RWPE2 (cell line): Measurements from ENCODE around the gene SERPINB6.

Source experiments
- ATAC-seq: fragments of 200-7000 bp; cut with Tn5 transposase; 3 replicates; pipeline ENCODE4 v1.9.1; 2021; ENCODE audit warnings: low read depth
- DNase-seq: peaks from one replicate; pipeline ENCODE4 v3.0.0-alpha.2; 2020; ENCODE audit warnings: low spot score
- H3K27ac ChIP-seq: fragments of 450-650 bp; 2 replicates; pipeline ENCODE4 v1.5.1; 2017; ENCODE audit warnings: mild to moderate bottlenecking; ENCODE audit not compliant: poor library complexity, severe bottlenecking
- H3K27me3 ChIP-seq: fragments of 250-450 bp; sonication (Bioruptor Pico); 2 replicates; pipeline ENCODE4 v1.5.1; 2021; ENCODE audit warnings: mild to moderate bottlenecking, moderate library complexity; ENCODE audit not compliant: insufficient read depth, poor library complexity, severe bottlenecking
- H3K36me3 ChIP-seq: fragments of 250-450 bp; sonication (Bioruptor Pico); 2 replicates; pipeline ENCODE4 v1.5.1; 2020; ENCODE audit warnings: low read depth, mild to moderate bottlenecking, moderate library complexity
- H3K4me1 ChIP-seq: fragments of 250-450 bp; sonication (Bioruptor Pico); 2 replicates; pipeline ENCODE4 v1.5.1; 2021; ENCODE audit warnings: mild to moderate bottlenecking, moderate library complexity; ENCODE audit not compliant: insufficient read depth, poor library complexity, severe bottlenecking
- H3K4me3 ChIP-seq: fragments of 250-450 bp; sonication (Bioruptor Pico); 2 replicates; pipeline ENCODE4 v1.5.1; 2021; ENCODE audit warnings: mild to moderate bottlenecking, moderate library complexity; ENCODE audit not compliant: severe bottlenecking
- H3K9me3 ChIP-seq: fragments of 250-450 bp; sonication (Bioruptor Pico); 2 replicates; pipeline ENCODE4 v1.5.1; 2021; ENCODE audit warnings: mild to moderate bottlenecking, moderate library complexity; ENCODE audit not compliant: severe bottlenecking
- CTCF ChIP-seq: fragments of 450-650 bp; IDR thresholded peaks from one replicate; pipeline ENCODE4 v1.5.1; 2017; ENCODE audit warnings: mild to moderate bottlenecking, moderate library complexity; ENCODE audit not compliant: poor library complexity, severe bottlenecking

SERPINB6 gene

DNA sequence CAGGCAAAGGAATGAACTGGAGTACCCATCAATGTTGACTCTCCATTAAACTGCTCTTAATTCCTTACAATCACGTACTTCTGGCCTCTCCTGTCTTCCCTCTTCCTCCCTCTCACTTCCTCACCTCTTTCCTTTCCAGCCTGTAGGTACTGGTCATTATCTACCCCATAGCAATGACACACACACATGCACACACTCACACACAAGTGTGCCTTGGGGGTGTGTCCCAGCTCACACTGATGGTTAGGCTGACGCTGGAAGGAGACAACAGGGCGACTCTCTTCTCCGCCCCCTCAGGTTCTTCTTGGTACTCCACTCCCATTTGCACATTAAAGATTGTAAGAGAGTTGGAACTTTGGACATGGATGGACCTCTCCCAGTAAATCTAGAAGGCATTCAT is 54.3 kb downstream of the SERPINB6 start:
- no peak for DNase-seq
- no peaks in the 10 kb centered on the region for H3K36me3 ChIP-seq
- no peak for ATAC-seq
- H3K27ac ChIP-seq = no peak overlapping the region
- H3K9me3 ChIP-seq = no peaks in the 10 kb centered on the region
- H3K4me3 ChIP-seq = no peak overlapping the region
- no peak for TF ChIP-seq CTCF
- no peaks in the 10 kb centered on the region for H3K27me3 ChIP-seq
- H3K4me1 ChIP-seq = no peaks in the 10 kb centered on the region

DNA sequence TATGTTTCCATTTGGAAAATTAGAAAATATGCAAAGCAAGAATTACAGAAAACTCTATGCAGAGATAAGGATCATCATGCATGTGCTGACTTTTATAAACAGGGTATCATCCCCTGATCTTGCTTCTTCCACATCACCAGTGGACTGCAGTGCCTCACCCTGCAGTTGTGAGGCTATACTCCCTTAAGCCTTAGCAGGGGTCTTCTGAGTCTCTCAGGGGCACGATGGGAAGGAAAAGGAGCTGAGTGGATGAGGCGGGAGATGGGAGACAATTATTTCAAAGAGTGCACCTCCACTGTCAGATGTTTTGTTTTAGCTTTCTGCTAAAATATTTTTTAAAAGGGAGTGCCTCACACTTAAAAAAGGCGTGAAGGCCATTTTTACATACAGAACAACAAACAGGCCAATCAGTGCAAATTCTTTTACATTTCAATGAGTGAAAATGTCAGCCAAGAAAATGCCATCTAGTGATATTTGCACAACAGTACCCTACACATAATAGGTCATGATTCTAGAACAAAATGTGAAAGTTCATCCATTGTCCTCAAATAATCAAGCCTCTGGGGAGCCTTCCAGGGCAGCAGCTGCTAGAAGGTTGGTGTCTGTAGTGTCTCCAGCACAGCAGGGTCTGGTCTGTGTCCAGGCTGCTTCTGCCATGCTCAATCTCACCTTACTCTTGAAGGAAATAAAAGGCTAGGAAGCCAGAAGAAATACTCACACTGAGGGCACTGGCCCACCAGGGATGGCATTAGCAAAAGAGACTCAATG is 55.0 kb downstream of the SERPINB6 start:
- Histone ChIP-seq H3K36me3 (no peaks in the 10 kb centered on the region), H3K27ac (no peak overlapping the region), H3K4me3 (no peak overlapping the region), H3K9me3 (no peaks in the 10 kb centered on the region), H3K4me1 (no peaks in the 10 kb centered on the region), H3K27me3 (no peaks in the 10 kb centered on the region)
- ATAC-seq (no peak), DNase-seq (no peak)
- no peak for TF ChIP-seq CTCF

GRCh38 chr6:2915150-2915549 is 56.2 kb downstream of the SERPINB6 start:
- no peak for DNase-seq
- H3K9me3 ChIP-seq = no peaks in the 10 kb centered on the region
- no peak overlapping the region for H3K4me3 ChIP-seq
- no peaks in the 10 kb centered on the region for H3K27me3 ChIP-seq
- no peaks in the 10 kb centered on the region for H3K36me3 ChIP-seq
- no peak for TF ChIP-seq CTCF
- no peak overlapping the region for H3K27ac ChIP-seq
- H3K4me1 ChIP-seq = no peaks in the 10 kb centered on the region
- no peak for ATAC-seq

DNA sequence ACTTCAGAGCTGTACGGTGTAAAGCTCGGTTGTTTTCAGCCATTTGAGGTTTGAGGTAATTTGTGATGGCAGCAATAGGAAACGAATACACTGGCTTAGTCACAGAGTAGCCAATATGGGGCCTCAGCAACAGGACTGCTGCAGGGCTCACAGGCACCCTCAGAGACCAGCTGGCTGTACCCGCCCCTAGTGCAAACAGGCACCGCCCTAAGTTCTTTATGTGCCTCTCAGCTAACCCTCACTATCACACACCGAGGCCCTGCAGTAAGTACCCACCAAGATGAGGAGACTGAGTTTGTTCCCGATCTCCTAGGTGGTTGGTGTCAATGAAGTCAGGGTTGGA is 57.1 kb downstream of the SERPINB6 start:
- Histone ChIP-seq H3K4me3 (no peak overlapping the region), H3K36me3 (no peaks in the 10 kb centered on the region), H3K27me3 (no peaks in the 10 kb centered on the region), H3K9me3 (no peaks in the 10 kb centered on the region), H3K27ac (no peak overlapping the region), H3K4me1 (no peaks in the 10 kb centered on the region)
- no peak for DNase-seq
- TF ChIP-seq CTCF = no peak
- no peak for ATAC-seq

- no peak for TF ChIP-seq CTCF
- H3K4me1 ChIP-seq = no peaks in the 10 kb centered on the region
Observed at GRCh38 chr6:2913621-2914317, 57.6 kb downstream of the SERPINB6 start.

More at GRCh38 chr6:2913621-2914317, 57.6 kb downstream of the SERPINB6 start:
- H3K27me3 ChIP-seq = no peaks in the 10 kb centered on the region
- no peak overlapping the region for H3K4me3 ChIP-seq
- ATAC-seq (no peak), DNase-seq (no peak)
- H3K9me3 ChIP-seq = no peaks in the 10 kb centered on the region
- no peak overlapping the region for H3K27ac ChIP-seq
- no peaks in the 10 kb centered on the region for H3K36me3 ChIP-seq
